HG02938 (cell line): Measurements from ENCODE around the gene LHX3.
"Not testable (repeated sequence)": the region's sequence is repeated elsewhere in the genome, so short reads cannot be mapped to it uniquely, and the experiment has no call there.

Source experiments
- ATAC-seq: cut with Tn5 transposase; IDR thresholded peaks from one replicate; pipeline ENCODE4 v1.9.1; 2021; ENCODE audit warnings: mild to moderate bottlenecking, moderate library complexity; ENCODE audit not compliant: unreplicated experiment

Gene LHX3

GRCh38 chr9:136156209-136157120, 48.5 kb downstream of the LHX3 start:
- ATAC-seq = no peak

GRCh38 chr9:136155576-136155975, 49.4 kb downstream of the LHX3 start:
- ATAC-seq = no peak

- ATAC-seq = no peak
Measured at GRCh38 chr9:136154943-136155342, 50.0 kb downstream of the LHX3 start.

- no peak for ATAC-seq
Measured at GRCh38 chr9:136153381-136154065, 51.4 kb downstream of the LHX3 start.

- no peak for ATAC-seq
Measured at GRCh38 chr9:136152931-136153330, 52.0 kb downstream of the LHX3 start.

GRCh38 chr9:136152543-136152866, 52.4 kb downstream of the LHX3 start:
- no peak for ATAC-seq

GRCh38 chr9:136151848-136152542, 52.9 kb downstream of the LHX3 start:
- no peak for ATAC-seq

- ATAC-seq = no peak
Measured at GRCh38 chr9:136151214-136151804, 53.6 kb downstream of the LHX3 start.

- not testable (repeated sequence) for ATAC-seq
Measured at GRCh38 chr9:136150664-136151213, 54.2 kb downstream of the LHX3 start.

- ATAC-seq = no peak
Measured at GRCh38 chr9:136149853-136150252, 55.1 kb downstream of the LHX3 start.

GRCh38 chr9:136149337-136149736, 55.6 kb downstream of the LHX3 start:
- ATAC-seq = no peak

- no peak for ATAC-seq
Measured at GRCh38 chr9:136148766-136149165, 56.2 kb downstream of the LHX3 start.

- ATAC-seq = no peak
Measured at GRCh38 chr9:136147890-136148714, 56.8 kb downstream of the LHX3 start.

- ATAC-seq = no peak
Measured at GRCh38 chr9:136147038-136147889, 57.7 kb downstream of the LHX3 start.
